HG02973 (cell line): ENCODE data around the gene GPR153.

Source experiments
- ATAC-seq: cut with Tn5 transposase; IDR thresholded peaks from one replicate; pipeline ENCODE4 v1.9.1; 2021; ENCODE audit warnings: moderate library complexity; ENCODE audit not compliant: unreplicated experiment

Gene GPR153

DNA sequence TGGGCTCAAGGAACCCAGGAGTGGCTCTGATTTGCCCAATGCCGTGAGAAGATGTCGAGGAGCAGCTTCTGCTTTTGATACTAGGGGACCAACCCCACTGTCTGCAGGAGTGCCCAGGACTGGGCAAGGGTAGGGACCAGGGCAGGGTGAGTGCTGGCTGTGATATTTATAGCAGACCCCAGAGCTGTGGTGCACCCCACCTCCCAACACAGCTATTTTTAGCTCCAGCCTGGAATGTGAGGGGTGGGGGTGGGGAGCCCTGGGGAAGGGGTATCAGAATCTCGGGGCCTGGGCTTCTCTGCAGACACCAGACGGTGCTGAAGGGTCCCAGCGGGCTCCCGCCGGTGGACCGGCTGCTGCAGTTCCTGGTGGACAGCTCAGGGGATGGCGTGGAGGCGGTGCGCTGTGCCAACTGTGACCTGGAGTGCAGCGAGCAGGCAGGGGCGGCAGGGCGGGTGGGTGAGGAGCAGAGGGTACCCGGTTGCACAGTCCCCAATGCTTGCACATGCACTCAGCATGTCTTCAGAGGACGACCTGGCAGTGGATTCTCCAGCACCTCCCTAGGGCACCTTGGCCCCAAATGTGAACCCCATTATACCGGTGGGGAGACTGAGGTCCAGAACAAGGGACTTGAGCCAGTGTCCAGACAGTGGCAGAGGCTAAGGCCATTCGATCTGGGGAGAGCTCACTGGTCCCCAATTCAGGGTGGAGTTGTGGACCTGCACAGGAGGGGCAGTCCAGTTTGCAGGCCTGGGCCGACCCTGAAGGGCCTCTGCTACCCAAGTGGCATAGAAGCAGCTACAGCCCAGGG is 53.6 kb downstream of the GPR153 start:
- no peak for ATAC-seq

DNA sequence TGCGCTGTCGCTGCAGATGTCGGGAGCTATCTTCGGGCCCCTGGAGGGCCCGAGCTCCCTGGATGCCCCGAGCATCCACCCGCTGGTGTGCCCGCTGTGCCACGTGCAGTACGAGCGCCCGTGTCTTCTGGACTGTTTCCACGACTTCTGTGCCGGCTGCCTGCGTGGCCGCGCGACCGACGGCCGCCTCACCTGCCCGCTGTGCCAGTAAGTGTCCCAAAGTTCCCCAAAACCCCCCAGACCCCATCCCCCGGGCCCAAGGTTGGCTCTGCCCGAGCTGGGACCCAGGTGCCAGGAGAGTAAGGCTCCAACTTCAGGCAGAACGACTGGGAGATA is 54.4 kb downstream of the GPR153 start:
- ATAC-seq, result no peak

DNA sequence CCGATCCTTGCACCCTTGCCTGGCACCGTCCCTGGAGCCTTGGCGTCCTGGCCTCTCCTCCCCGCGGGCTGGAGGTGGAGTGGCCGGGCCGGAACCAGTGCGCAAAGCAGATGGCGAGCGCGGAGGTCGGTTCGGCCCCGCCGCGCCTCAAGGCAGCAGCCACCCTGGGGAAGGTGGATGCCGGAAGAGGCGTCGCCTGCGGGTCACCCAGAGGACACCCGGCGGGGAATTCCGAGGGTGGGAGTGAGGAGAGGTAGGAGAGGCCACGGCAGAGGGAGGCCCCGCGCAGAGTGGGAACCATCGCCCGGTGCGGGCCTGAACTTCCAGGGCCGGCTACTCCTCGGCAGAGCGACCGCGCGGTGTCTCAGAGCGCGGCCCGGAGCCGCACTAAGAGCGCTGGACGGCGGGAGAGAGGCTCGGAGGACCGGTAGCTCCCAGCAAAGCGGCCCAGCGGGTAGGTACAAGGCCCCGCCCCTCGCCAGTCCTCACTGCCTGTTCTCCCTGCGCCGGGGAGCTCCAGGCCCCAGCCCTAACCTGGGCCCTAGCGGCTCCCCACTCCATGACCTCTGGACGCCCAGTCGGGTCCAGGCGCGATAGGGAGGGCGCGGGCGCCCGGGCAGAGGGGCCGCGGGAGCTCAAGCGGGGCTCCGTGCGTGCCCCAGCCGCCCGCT is 54.9 kb downstream of the GPR153 start, which contains the start of gene RNF207:
TSS of gene RNF207 (plus strand) at position 271 of the 671 bp plus-strand sequence. CDS start 417 bp downstream, outside the sequence.
- peak; percentile 51 for ATAC-seq

DNA sequence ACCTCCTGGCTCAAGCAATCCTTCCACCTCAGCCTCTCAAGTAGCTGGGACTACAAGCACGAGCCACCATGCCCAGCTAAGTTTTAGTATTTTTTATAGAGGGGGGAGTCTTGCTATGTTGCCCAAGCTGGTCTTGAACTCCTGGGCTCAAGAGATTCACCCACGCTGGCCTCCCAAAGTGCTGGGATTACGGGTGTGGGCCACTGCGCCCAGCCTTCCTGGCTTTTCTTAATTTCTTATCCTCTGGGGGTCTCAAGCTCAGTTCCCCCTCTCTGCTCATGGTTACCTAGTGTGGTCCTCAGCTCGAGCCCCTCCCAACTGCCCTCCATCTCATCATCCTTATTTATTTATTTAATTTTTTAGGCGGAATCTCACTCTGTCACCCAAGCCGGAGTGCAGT is 58.6 kb downstream of the GPR153 start:
- ATAC-seq, result no peak

DNA sequence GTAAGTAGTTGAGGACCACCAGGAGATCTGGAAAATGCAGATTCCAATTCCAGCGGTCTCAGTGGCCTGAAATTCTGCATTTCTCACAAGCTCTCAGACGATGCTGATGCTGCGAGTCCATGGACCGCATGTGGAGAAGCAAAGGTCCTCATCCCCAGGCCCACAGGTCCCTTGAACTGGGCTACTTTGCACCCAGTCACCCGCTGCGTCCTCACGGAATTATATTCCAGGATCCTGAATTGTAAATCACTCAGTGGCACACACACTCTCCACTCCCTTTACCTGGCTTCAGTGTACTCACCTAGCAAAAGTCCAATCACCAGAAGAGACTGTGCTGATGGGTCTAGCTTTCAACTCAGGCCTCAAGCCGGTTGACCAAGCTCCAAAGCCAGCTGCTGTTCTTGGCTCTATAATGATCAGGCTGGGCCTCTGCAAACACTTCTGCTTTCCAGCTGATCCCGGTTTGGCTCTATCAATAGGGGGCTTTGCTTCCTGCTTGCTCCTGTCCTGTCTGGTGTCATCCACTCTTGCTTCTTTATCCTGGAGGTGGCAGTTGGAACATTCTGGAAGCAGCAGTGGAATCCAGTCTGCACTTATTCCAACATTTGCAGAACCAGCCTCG is 60.6 kb downstream of the GPR153 start:
- ATAC-seq, result no peak

DNA sequence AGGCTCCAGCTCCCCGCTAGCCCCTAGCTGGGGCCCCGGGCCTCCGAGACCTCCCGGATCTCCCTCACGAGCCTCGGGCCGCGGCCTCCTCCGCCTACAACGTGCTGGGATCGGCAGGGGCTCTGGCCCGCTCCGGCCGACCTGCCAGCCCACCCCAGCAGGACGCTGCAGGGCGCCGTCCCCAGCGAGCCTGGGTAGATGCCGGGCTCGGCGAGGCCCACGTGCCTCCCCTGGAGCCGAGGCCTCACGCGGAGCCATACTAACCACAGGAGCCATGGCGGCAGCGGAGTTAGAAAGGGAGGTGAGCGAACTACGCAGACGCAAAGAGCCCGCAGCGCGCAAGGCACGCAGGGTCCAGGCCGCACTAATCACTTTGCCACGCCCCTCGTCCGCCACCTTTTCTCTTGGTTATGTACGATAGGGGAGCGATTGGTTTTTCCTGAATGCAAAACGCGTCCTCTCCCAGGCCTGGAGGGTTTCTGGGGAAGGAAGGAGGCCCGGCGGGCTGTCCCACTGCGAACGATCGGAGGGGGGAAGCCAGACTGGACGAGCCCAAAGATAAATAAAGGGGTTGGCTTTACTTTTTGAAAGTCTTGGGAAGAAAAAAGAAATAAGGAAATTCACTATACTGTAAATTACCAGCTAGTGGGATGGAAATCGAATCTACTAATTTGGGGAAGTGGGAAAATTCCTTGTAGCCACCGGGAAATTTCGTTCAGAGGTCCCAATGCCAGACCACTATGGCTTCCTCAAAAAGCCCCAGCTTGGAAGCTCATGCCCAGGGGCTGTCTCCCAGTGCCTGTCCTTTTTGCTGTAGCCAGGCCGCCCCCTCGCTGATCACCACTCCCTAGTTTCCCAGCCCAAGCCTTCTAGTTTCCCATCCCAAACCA is 61.4 kb downstream of the GPR153 start, which contains the start of gene RPL22:
TSS of gene RPL22 (minus strand) at position 298 of the 890 bp plus-strand sequence. CDS start at position 276, 22 bp downstream.
- peak; percentile 92 for ATAC-seq

DNA sequence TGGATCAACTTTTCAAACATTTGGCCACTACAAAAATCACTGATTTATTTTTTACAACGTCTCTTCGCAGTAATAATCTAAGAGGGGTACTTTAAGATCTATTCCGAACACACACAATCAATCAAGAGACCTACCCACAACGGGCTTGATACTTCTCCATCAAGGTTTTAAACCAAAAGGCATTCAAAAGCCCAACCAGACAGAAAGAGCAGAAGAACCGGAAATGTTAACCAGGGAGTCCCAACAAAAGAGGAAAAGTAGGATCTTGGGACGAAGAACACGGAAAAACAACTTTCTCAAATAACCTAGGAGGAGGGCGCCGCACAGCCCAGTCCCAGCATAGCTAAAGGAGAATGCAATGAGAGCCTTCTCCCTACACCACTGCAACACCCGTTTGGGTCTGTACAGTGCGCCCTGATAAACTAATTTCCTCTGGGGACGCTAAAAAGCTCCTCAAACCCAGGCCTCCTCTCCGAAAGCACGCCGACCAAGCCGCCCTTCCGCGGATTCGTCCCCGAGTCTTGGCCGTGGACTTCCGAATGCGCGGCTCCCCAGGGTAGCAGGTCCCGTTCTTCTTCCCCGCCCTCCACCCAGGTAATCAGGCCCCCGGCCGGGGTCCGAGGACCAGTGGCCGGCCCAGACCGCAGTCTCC is 62.1 kb downstream of the GPR153 start:
- ATAC-seq, result peak; percentile 9

DNA sequence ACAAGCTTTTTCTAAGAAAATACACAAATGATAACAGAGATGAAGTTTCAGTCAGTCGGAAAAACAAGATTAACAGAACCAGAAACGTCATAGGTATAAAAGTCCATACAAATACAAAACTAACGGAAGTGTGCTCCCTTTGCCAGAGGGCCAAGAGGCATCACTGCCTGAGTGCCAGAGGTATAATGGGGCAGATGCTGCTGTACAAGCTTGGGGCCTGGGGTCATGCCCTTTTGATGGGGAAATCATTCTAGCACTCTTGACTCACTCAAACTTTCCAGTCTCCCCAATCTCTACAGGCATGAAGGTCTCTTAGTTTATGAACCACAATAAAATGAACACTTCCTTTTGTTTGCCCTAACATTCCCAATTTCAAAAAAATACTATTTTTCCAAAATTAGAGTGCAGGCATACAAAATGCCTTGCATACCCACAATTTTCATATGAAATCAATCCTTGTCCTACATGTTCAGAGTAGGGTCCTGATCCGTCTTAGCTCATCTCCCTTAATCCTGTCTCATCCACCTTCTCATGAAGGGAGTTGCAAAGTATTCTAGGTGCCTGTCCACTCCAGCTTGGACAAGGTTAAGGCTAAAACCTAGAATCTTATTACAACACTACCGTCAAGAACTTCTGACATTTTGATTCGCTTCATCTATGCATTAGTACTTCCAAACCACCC is 63.0 kb downstream of the GPR153 start:
- ATAC-seq, result no peak
